Islet precursor cell (in vitro differentiated cells): ENCODE data around the gene S100A1.
A peak's percentile ranks its signal among the peaks of the same experiment; 100 is the strongest.
"Not testable (repeated sequence)": the region's sequence is repeated elsewhere in the genome, so short reads cannot be mapped to it uniquely, and the experiment has no call there.

Experiments
- DNase-seq: peaks from one replicate; pipeline ENCODE4 v3.0.0-alpha.2; 2018

Gene S100A1

GRCh38 chr1:153659656-153660055 lies 31.4 kb downstream of the S100A1 start:
- no peak for DNase-seq

DNA sequence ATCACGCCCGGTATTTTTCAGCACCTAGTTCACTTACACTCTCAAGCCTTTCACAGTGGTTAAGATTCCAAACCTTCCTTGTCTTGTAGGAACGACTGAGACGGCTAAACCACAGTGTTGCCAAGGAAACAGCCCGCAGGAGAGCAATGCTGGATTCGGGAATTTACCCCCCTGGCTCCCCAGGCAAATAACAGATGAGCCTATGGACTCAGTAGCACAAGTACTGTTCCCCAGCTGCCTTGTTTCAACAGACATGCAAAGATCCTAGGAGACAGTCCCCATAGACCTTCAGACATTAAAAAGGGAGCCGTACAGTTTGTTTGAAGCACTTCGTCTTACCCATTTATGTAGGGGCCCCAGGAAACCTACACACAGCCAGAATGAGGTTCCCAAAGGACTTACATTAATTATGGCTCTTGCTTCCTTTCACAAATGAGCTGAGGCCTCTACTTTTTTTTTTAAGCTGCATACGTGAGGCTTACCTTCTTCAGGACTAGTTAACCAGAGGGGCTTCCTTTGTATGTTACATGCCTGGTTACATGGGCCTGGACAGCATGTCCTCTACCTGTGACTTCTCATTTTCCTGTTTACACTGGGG lies 33.0 kb downstream of the S100A1 start:
- DNase-seq = no peak

DNA sequence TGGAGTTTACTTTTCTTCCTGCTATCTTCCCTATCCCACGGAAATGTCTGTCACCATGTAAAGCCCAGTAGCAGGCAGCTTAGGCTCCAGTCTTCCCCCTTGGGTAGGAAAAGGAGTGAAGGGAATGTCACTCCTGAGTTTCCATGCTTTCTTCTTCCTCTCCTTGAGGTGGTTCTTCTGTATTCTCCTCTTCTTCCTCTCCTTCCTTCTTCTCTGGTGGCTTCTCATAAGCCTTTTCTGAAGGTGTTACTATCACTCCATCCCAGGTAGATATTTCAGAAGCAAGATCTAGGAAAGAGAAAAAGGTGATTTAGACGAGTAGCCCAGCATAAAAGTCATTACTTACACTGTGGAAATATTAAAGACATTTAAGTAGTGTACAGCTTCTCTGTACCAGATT lies 34.0 kb downstream of the S100A1 start:
- DNase-seq = no peak

DNA sequence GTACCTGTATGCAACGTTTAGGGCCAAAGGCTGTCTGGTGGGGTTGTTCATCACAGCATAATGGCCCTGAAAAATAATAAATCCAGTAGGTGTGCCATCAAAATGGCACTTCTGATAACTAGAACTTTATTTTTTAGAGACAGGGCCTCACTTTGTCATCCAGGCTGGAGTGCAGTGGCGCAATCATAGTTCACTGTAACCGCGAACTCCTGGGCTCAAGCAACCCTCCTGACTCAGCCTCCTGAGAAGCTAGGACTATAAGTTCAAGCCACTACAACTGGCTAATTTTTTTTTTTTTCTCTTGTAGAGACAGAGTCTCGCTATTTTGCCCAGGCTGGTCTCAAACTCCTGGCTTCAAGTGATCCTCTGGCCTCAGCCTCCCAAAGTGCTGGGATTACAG lies 35.0 kb downstream of the S100A1 start:
- DNase-seq = no peak

GRCh38 chr1:153667439-153667838 lies 39.2 kb downstream of the S100A1 start:
- no peak for DNase-seq

DNA sequence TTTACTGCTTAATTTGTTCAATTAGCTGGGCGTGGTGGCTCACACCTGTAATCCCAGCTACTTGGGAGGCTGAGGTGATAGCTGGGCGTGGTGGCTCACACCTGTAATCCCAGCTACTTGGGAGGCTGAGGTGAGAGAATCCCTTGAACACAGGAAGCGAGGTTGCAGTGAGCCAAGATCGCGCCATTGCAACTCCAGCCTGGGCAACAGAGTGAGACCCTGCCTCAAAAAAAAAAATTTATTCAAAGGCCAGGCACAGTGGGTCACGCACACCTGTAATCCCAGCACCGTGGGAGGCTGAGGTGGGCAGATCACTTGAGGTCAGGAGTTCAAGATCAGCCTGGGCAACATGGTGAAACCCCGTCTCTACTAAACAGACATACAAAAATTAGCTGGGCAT lies 40.4 kb downstream of the S100A1 start:
- not testable (repeated sequence) for DNase-seq

GRCh38 chr1:153669606-153670005 lies 41.4 kb downstream of the S100A1 start:
- no peak for DNase-seq

GRCh38 chr1:153670257-153670858 lies 42.1 kb downstream of the S100A1 start:
- DNase-seq = no peak

DNA sequence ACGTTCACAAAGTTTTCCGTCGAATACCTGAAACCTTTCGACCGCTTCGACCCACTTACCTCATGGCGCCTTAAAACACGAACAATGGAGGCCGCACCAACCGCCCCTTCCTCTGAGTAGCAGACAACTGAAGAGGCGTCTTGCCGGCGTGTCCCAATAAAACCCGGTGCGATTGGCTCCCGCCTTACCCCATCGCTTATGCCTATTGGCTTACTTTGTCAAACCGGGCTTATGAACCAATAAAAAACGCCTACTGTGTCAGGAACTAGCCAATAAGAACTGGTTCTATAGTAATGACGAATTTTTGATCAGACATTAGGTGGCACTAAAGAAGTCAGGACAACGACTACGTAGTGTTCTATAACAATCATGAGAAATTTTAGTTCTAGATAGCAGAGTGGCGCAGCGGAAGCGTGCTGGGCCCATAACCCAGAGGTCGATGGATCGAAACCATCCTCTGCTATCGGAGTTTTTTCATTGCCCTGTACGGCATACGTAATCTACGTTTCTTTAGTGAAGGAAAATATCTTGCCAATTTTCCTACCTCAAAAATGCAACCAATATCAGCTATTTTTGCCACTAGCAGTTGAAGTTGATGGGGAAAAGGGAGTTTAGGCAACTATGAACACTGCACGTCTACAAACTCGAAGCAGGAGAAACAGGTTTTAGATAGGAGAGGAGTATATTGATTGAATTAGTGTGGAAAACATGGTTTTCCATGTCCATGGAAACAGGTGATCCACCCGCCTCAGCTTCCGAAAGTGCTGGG lies 42.8 kb downstream of the S100A1 start, which contains the start of gene ILF2:
ILF2 (minus strand) TSS at position 135 of the 769 bp plus-strand sequence; CDS start at position 64, 71 bp downstream.
- peak; percentile 99 for DNase-seq

DNA sequence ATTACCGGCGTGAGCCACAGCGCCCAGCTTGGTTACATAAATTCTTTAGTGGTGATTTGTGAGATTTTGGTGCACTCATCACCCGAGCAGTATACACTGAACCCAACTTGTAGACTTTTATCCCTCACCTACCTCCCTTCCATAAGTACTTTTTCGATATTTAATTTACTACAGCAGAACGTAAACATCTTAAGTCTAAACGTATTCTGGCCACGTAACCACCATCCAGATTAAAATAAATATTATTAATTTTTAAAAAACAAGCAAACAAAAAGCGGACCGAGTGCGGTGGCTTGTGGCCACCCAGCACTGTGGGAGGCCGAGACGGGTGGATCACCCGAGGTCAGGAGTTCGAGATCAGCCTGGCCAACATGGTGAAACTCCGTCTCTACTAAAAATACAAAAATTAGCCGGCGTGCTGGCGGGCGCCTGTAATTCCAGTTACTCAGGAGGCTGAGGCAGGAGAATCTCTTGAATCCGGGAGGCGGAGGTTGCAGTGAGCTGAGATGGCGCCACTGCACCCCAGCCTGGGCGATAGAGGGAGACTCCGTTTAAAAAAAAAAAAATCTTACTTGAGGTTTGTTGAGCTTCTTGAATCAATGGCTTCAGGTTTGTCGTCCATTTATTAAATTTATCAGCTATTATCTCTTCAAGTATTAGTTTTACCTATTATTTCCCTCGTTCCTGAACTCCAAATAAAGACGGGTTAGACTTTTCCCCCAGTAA lies 43.6 kb downstream of the S100A1 start:
- DNase-seq = not testable (repeated sequence)

- DNase-seq = no peak
Observed at GRCh38 chr1:153673511-153673910, 45.3 kb downstream of the S100A1 start.

GRCh38 chr1:153677718-153678518 lies 49.7 kb downstream of the S100A1 start:
- peak; percentile 80 for DNase-seq

- DNase-seq = no peak
Observed at GRCh38 chr1:153678519-153679336, 50.5 kb downstream of the S100A1 start, which contains the start of gene NPR1. NPR1 (plus strand) TSS chr1:153678688; CDS start chr1:153679109, 421 bp downstream.

GRCh38 chr1:153679337-153680119 lies 51.3 kb downstream of the S100A1 start:
- DNase-seq = no peak

DNA sequence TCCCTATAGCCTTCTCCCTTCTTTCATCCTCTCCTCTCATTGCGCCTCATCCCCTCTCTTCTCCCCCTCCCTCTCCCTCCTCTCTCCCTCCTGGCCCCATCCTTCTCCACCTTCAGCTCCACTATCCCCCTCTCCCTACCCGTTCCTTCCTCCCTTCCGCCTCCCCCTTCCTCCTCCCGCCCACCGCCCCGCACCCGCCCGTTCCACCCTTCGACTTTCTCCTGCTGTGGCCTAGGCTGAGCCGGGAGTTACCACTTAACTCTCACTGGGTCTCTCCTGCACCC lies 51.8 kb downstream of the S100A1 start:
- DNase-seq = no peak
